SU-DHL-6 (cell line): Measurements from ENCODE around the gene GRIK3.

Source experiments
- H2AFZ ChIP-seq: fragments of 200-600 bp; sonication (generic); 2 replicates; pipeline ENCODE4 v1.6.1; 2014; ENCODE audit warnings: low read depth, mild to moderate bottlenecking, moderate library complexity, mixed read lengths, antibody characterized with exemption, low read length; ENCODE audit not compliant: severe bottlenecking
- H3F3A ChIP-seq: fragments of 200-600 bp; shearing (Covaris generic); 2 replicates; pipeline ENCODE4 v1.6.0; 2016; ENCODE audit warnings: antibody characterized with exemption, mild to moderate bottlenecking; ENCODE audit not compliant: insufficient read depth
- H3K27ac ChIP-seq: fragments of 200-600 bp; sonication (generic); 2 replicates; pipeline ENCODE4 v1.5.1; 2016; ENCODE audit warnings: low read depth, mild to moderate bottlenecking, low read length, moderate library complexity, mixed read lengths
- H3K27me3 ChIP-seq: fragments of 200-600 bp; sonication (generic), shearing (Covaris generic); 2 replicates; pipeline ENCODE4 v1.6.0; 2014; ENCODE audit warnings: mild to moderate bottlenecking, low read length
- H3K36me3 ChIP-seq: fragments of 200-600 bp; sonication (generic); 2 replicates; pipeline ENCODE4 v1.6.1; 2014; ENCODE audit warnings: mild to moderate bottlenecking, low read length, mixed read lengths
- H3K4me2 ChIP-seq: fragments of 300-600, 200-600 bp; shearing (Covaris generic), sonication (generic); 2 replicates; pipeline ENCODE4 v1.6.0; 2014; ENCODE audit warnings: low read length, low read depth, mild to moderate bottlenecking; ENCODE audit not compliant: poor library complexity, severe bottlenecking
- H3K4me3 ChIP-seq: fragments of 200-600 bp; sonication (generic); 2 replicates; pipeline ENCODE4 v1.5.1; 2014; ENCODE audit warnings: antibody characterized with exemption, low read length, mild to moderate bottlenecking, mixed read lengths; ENCODE audit not compliant: insufficient read depth, poor library complexity, severe bottlenecking
- H3K79me2 ChIP-seq: fragments of 200-600 bp; sonication (generic); 2 replicates; pipeline ENCODE4 v1.6.1; 2014; ENCODE audit warnings: mild to moderate bottlenecking, low read length, moderate library complexity; ENCODE audit not compliant: insufficient read depth
- H3K9ac ChIP-seq: fragments of 200-600 bp; sonication (generic); 2 replicates; pipeline ENCODE4 v1.7.0; 2014; ENCODE audit warnings: mild to moderate bottlenecking, low read length
- H3K9me2 ChIP-seq: fragments of 200-600 bp; sonication (generic); replicated peaks from 2 replicates; pipeline ENCODE4 v1.6.1; 2014; ENCODE audit warnings: low read length; ENCODE audit not compliant: insufficient read depth
- H3K9me3 ChIP-seq: fragments of 200-600 bp; sonication (generic); 2 replicates; pipeline ENCODE4 v1.6.1; 2014; ENCODE audit warnings: low read length, mixed read lengths; ENCODE audit not compliant: insufficient read depth
- H4K20me1 ChIP-seq: fragments of 200-600 bp; sonication (generic); 2 replicates; pipeline ENCODE4 v1.6.1; 2014; ENCODE audit warnings: low read depth, mild to moderate bottlenecking, antibody characterized with exemption, low read length, moderate library complexity, mixed read lengths
- EZH2phosphoT487 ChIP-seq: fragments of 200-600 bp; sonication (generic), shearing (Covaris generic); conservative IDR thresholded peaks from 2 replicates; pipeline ENCODE4 v1.6.1; 2018; ENCODE audit warnings: mild to moderate bottlenecking, antibody characterized with exemption, low read length, moderate library complexity, mixed read lengths
- TF ChIP-seq, protein P1 (sequence below): fragments of 200-600 bp; sonication (generic); IDR thresholded peaks from one replicate; pipeline ENCODE4 v1.5.1; 2017; ENCODE audit warnings: antibody characterized with exemption, mild to moderate bottlenecking, low read length, moderate library complexity; ENCODE audit not compliant: insufficient read depth, poor library complexity, severe bottlenecking

GRIK3 gene

DNA sequence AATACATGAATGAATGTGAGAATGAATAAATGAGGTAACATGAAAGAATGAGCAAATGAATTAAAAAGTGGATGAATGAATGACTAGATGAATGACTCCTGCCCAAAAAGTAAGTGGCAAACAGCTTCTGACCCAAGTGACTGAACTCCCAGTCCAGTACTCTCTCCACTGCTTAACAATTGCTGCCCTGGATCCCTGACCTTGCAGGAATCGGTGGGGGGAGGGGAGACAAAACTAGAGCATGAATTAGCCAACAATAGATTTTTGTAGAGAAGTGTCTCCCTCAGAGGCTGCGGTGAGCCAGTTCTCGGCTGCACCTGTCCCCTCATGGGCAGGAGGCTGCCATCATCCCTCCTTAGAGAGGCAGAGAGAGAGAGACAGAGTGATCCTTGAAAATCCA, 5.9 kb upstream of the GRIK3 start:
- Histone ChIP-seq H3K4me2 (no peak overlapping the region), H4K20me1 (no peaks in the 10 kb centered on the region)

DNA sequence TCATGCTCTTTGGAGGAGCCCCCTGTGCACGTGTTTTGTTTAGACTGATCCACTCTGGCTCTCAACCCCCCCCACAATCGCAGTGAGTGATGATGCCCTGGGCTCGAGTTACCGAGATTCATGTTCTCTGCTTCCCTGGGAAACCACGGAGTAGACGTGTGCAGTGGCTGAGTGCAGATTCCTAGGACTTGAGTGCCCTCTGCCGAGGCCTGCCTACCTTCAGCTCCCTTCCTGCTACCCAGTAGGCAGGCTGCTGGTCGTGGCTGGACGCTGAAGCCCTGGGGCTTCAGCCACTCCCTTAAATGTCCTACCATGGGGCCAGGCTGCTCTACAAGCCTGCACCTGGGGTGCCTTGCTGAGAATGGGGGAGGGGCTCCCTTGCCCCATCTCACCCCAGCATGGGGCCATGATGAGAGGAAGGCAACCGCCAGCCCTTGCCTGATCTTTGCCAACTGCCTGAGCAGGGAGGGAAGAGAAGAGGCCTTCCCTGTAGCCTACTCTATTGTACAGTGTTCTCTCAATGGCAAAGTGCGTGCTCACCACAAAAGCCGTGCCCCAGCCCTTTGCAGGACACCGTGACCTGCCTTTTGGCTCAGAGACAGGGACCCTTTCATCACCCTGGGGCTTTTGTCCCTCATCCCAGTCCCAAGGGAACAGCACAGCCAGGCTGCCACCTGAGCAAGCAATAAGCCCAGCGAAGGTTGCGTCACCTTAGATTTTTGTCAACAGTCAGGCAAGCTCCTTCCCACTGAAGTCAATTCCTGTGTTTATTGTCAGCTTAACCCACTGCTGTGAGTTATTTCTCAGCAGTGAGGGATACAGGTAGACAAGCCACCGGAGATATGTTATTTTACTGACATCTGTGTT, 4.1 kb upstream of the GRIK3 start:
- no peaks in the 10 kb centered on the region for H3K9me3 ChIP-seq
- TF ChIP-seq, protein P1, sequence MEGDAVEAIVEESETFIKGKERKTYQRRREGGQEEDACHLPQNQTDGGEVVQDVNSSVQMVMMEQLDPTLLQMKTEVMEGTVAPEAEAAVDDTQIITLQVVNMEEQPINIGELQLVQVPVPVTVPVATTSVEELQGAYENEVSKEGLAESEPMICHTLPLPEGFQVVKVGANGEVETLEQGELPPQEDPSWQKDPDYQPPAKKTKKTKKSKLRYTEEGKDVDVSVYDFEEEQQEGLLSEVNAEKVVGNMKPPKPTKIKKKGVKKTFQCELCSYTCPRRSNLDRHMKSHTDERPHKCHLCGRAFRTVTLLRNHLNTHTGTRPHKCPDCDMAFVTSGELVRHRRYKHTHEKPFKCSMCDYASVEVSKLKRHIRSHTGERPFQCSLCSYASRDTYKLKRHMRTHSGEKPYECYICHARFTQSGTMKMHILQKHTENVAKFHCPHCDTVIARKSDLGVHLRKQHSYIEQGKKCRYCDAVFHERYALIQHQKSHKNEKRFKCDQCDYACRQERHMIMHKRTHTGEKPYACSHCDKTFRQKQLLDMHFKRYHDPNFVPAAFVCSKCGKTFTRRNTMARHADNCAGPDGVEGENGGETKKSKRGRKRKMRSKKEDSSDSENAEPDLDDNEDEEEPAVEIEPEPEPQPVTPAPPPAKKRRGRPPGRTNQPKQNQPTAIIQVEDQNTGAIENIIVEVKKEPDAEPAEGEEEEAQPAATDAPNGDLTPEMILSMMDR: peak; percentile 25
- no peak for TF ChIP-seq EZH2phosphoT487
- no peaks in the 10 kb centered on the region for H4K20me1 ChIP-seq
- H3K4me3 ChIP-seq: no peak overlapping the region
- no peaks in the 10 kb centered on the region for H3K79me2 ChIP-seq
- no peak overlapping the region for H3K27ac ChIP-seq
- H3K27me3 ChIP-seq: no peaks in the 10 kb centered on the region
- no peaks in the 10 kb centered on the region for H3F3A ChIP-seq
- H2AFZ ChIP-seq: no peak overlapping the region
- no peaks in the 10 kb centered on the region for H3K9me2 ChIP-seq
- H3K36me3 ChIP-seq: no peaks in the 10 kb centered on the region
- no peak overlapping the region for H3K4me2 ChIP-seq
- no peak overlapping the region for H3K9ac ChIP-seq

More for the DNA sequence above, 5.9 kb upstream of the GRIK3 start:
- Histone ChIP-seq H3F3A (no peaks in the 10 kb centered on the region), H3K79me2 (no peaks in the 10 kb centered on the region), H2AFZ (no peak overlapping the region), H3K36me3 (no peaks in the 10 kb centered on the region), H3K9me3 (no peaks in the 10 kb centered on the region), H3K4me3 (no peak overlapping the region), H3K9me2 (no peaks in the 10 kb centered on the region), H3K9ac (no peak overlapping the region), H3K27ac (no peak overlapping the region), H3K27me3 (no peaks in the 10 kb centered on the region)
- TF ChIP-seq, protein P1: no peak
- no peak for TF ChIP-seq EZH2phosphoT487

DNA sequence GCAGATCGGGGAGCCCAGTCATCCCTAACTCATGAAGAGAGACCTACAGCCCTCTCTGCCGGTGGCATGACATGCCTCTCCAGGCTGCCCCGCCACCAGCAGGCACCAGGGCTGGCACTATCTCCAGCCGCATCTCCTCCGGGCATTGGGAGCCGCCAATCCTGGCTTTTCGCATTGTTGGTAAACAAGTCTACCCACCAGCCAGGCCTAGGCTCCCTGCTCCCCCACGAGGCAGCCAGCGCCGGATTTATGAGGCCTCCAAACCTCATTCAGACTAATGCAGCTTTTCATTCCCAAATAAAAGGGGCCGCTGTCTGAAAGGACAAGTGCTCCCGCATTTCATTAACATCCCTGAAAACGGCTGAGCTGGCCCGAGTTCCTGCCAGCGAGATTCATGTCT, 3.4 kb upstream of the GRIK3 start:
- Histone ChIP-seq H3K79me2 (no peaks in the 10 kb centered on the region), H4K20me1 (no peaks in the 10 kb centered on the region), H3K9me3 (no peaks in the 10 kb centered on the region), H3K9ac (no peak overlapping the region), H3K9me2 (no peaks in the 10 kb centered on the region), H3K4me2 (no peak overlapping the region), H3F3A (no peaks in the 10 kb centered on the region), H3K27me3 (no peaks in the 10 kb centered on the region), H2AFZ (no peak overlapping the region), H3K36me3 (no peaks in the 10 kb centered on the region), H3K4me3 (no peak overlapping the region), H3K27ac (no peak overlapping the region)
- TF ChIP-seq EZH2phosphoT487: no peak
- TF ChIP-seq, protein P1: no peak
